ENCODE measurements around the gene MEIKIN.
"Not testable (repeated sequence)": the region's sequence is repeated elsewhere in the genome, so short reads cannot be mapped to it uniquely, and the experiment has no call there.

MEIKIN gene

GRCh38 chr5:131810510-131811249 is 134.8 kb downstream of the MEIKIN start:
- no peak for DNase-seq (ENCODE audit: low read depth)

DNA sequence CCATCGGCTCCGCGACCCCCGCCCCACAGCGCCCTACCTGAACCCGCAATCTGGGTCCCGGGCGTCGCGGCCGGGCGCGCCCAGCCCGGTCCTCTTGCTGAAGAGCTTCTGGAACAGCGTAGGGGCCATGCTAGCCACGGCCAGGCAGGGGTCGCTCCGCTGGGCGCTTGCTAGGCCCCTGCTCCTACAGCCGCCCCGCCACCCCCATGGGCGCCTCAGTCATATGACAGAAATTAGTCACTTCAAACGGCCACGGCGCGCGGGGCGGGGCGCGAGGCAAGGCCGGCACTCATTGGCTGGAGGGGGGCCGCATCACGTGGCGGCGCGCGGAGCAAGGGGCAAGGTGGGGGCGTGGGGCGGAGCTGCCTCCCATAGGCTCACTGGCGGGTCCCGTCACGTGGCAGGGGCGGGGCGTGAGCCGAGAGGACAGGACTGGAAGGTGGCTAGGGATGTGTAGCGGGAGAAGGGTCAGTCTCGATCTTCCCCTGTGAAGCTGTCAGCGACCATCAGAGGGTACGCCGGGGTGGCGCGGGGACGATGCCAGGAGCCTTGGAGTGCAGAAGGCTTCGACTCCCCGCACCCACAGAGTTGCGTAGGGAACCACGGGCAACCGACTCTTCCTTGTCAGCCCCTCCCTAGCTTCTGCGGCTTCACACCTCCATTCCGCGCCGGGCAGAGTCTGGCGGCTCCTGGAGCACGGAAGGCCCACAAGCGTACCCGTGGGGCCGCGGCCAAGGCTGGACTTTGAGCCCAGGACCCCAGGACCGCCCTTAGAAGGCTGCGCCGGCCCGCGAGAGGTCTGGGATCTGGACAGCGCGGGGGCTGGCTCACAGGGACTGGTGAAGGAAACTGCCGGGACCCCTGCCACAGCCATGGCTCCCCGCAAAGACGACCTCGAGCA is 148.4 kb downstream of the MEIKIN start, which contains the start of gene FNIP1:
Gene FNIP1 (minus strand): TSS at position 225 of the 901 bp plus-strand sequence. CDS start 96 bp downstream, at position 129.
- peak; percentile 65 for DNase-seq (ENCODE audit: low read depth)

- no peak for DNase-seq (ENCODE audit: low read depth)
Observed at GRCh38 chr5:131795879-131796792, 149.3 kb downstream of the MEIKIN start.

GRCh38 chr5:131795228-131795627 is 150.2 kb downstream of the MEIKIN start:
- no peak for DNase-seq (ENCODE audit: low read depth)

GRCh38 chr5:131794586-131794985 is 150.9 kb downstream of the MEIKIN start:
- DNase-seq (ENCODE audit: low read depth), result no peak

GRCh38 chr5:131792896-131793295 is 152.6 kb downstream of the MEIKIN start:
- no peak for DNase-seq (ENCODE audit: low read depth)

DNA sequence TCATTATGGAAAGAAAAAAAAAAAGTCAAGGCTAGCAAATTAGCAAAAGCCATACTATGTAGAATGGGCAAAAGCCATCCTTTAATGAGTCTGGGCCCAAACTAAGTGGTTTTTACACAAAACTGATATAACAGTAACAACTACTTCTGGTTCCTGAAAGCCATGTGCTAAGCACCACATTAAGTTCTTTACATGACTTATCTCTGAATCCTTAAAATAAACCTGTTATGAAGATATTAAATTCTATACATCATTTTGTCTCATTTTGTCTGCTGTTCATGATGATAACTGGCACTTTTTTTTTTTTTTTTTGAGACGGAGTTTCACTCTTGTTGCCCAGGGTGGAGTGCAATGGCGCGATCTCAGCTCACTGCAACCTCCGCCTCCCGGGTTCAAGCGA is 153.6 kb downstream of the MEIKIN start:
- no peak for DNase-seq (ENCODE audit: low read depth)

GRCh38 chr5:131790550-131790949 is 154.9 kb downstream of the MEIKIN start:
- no peak for DNase-seq (ENCODE audit: low read depth)

GRCh38 chr5:131789765-131790164 is 155.7 kb downstream of the MEIKIN start:
- DNase-seq (ENCODE audit: low read depth), result no peak

GRCh38 chr5:131787736-131788135 is 157.7 kb downstream of the MEIKIN start:
- no peak for DNase-seq (ENCODE audit: low read depth)

DNA sequence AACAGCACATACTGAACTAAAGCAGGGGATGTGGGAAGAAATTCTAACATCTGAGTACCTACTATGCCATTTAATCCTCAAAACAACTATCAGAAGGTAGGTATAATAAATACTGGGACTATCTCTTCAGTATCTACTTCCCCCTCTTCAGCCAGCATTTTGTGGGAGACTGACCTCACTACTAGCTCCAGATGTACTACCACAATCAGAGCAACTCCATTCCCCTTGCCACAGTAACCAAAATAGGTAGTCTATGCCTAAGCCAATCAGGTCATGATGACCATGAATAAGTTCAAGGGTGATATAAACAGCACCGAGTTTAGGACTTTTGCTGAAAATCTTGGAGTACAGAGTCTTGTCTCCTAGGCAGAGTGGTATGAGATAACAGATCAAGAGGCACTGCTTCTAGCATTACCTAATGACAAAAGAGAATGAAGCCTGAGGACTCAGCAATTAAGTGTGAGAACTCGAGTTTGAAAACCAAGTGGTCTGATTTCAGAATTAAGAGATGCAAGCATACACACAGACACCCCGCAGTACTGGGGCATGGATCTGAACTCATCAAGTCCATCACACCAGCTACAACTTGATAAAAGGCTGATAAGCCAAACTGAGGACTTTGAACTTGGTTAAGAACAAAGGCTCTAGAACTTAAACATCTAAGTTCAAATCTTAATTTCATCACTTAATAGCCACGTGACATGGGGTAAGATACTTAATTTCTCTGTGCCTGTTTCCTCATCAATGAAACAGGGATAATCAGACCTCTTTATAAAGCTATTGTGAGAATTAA is 158.4 kb downstream of the MEIKIN start:
- no peak for DNase-seq (ENCODE audit: low read depth)

DNA sequence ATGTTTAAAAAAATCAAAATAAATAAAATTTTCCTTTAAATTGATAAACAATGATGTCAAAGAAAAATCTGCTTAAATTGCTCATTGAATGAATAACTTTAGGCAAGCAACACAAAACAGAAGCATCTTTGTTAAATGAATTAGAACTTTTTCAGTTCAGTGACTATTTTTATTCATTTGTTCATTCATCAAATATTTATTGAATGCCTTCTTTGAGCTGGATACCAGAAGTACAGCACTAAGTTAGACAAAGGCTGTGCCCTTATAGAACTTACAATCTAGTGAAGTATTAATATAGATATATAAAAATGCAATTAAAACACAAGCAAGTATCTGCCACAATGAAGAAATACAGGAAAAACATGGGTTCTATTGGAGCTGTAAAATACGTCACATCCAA is 159.4 kb downstream of the MEIKIN start:
- no peak for DNase-seq (ENCODE audit: low read depth)

DNA sequence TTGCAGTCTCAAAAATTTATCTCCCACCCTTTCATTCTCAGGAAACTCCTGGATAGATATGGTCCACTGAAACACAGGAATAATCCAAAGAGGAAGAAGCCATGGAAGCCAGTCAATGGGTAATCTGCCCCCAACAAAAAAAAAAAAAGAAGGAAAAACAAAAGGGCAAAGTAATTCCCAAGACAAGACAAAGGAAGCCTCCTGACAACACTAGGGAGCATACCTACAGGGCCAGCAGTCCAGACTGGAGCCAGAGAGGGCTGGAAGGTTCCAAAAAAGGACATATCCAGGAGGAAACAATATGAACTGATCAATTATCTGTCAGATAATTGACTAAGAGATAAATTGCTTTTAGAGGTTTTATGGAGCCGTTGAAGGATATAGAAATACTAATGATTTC is 161.6 kb downstream of the MEIKIN start:
- no peak for DNase-seq (ENCODE audit: low read depth)

GRCh38 chr5:131783357-131783756 is 162.1 kb downstream of the MEIKIN start:
- DNase-seq (ENCODE audit: low read depth), result no peak

DNA sequence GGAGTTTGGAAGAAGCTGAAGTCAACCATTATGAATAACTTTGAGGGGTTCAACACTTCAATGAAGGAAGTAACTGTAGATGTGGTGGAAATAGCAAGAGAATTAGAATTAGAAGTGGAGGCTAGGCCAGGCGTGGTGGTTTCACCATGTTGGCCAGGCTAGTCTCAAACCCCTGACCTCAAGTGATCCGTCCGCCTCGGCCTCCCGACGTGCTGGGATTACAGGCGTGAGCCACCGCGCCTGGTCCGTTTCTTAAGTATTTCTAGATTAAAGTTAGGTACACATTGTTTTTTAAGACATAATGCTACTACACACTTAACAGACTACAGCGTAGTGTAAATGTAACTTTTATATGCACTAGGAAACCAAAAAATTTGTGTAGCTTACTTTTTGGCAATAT is 162.7 kb downstream of the MEIKIN start:
- DNase-seq (ENCODE audit: low read depth), result no peak

DNA sequence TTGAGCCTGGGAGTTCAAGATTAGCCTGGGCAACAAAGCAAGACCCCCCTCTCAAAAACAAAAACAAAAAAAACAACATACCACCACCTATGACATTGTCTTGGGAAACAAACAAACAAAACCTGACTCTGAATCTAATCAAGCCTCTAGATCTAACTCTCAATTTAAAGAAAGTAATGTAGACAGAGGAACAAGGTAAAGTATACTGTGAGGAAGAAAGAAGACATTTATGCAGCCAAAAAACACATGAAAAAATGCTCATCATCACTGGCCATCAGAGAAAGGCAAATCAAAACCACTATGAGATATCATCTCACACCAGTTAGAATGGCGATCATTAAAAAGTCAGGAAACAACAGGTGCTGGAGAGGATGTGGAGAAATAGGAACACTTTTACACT is 167.3 kb downstream of the MEIKIN start:
- not testable (repeated sequence) for DNase-seq (ENCODE audit: low read depth)

- no peak for DNase-seq (ENCODE audit: low read depth)
Observed at GRCh38 chr5:131776450-131776849, 169.0 kb downstream of the MEIKIN start.

GRCh38 chr5:131774652-131775367 is 170.7 kb downstream of the MEIKIN start:
- no peak for DNase-seq (ENCODE audit: low read depth)

- no peak for DNase-seq (ENCODE audit: low read depth)
Observed at GRCh38 chr5:131773805-131774204, 171.7 kb downstream of the MEIKIN start.

GRCh38 chr5:131771692-131772091 is 173.8 kb downstream of the MEIKIN start:
- no peak for DNase-seq (ENCODE audit: low read depth)

- no peak for DNase-seq (ENCODE audit: low read depth)
Observed at GRCh38 chr5:131769961-131770360, 175.5 kb downstream of the MEIKIN start.
